Progenitor cell of endocrine pancreas (in vitro differentiated cells): ENCODE data around the gene KRT27. TPM values are rescaled to one million over a fixed set of nuclear protein-coding genes. Genes with fewer than 3 reads are reported as not detected.

ENCODE experiments used
- DNase-seq: peaks from one replicate; pipeline ENCODE4 v3.0.0; 2021; ENCODE audit warnings: low spot score; ENCODE audit not compliant: unreplicated experiment
- H3K27ac Mint-ChIP-seq: 2 replicates; pipeline ENCODE4 v1.8.0; 2021; ENCODE audit warnings: mild to moderate bottlenecking, moderate library complexity, mixed read lengths
- H3K27me3 Mint-ChIP-seq: 2 replicates; pipeline ENCODE4 v1.8.0; 2021; ENCODE audit warnings: mixed read lengths
- H3K36me3 Mint-ChIP-seq: 2 replicates; pipeline ENCODE4 v1.8.0; 2022; ENCODE audit warnings: mixed read lengths; ENCODE audit not compliant: insufficient read depth
- H3K4me1 Mint-ChIP-seq: 2 replicates; pipeline ENCODE4 v1.8.0; 2021; ENCODE audit warnings: low read depth, mixed read lengths
- H3K4me3 Mint-ChIP-seq: 2 replicates; pipeline ENCODE4 v1.8.0; 2021; ENCODE audit warnings: low read depth, mild to moderate bottlenecking, moderate library complexity, mixed read lengths
- H3K9me3 Mint-ChIP-seq: 2 replicates; pipeline ENCODE4 v1.8.0; 2021; ENCODE audit warnings: low read depth, mixed read lengths
- long read RNA-seq: library from polyadenylated mRNA; unstranded; transcript quantifications from one replicate; pipeline ENCODE4 v2.0.0, GENCODE V29; 2020
- total RNA-seq: library from RNA; stranded (reverse); gene quantifications from 2 replicates; pipeline ENCODE4 v1.2.1, GENCODE V29; 2021
- TF ChIP-seq, protein P1 (sequence below): fragments of 200-600 bp; sonication (generic); IDR thresholded peaks from one replicate; pipeline ENCODE4 v1.5.0; 2021; ENCODE audit warnings: antibody characterized with exemption, mild to moderate bottlenecking; ENCODE audit not compliant: unreplicated experiment

KRT27 gene, protein sequence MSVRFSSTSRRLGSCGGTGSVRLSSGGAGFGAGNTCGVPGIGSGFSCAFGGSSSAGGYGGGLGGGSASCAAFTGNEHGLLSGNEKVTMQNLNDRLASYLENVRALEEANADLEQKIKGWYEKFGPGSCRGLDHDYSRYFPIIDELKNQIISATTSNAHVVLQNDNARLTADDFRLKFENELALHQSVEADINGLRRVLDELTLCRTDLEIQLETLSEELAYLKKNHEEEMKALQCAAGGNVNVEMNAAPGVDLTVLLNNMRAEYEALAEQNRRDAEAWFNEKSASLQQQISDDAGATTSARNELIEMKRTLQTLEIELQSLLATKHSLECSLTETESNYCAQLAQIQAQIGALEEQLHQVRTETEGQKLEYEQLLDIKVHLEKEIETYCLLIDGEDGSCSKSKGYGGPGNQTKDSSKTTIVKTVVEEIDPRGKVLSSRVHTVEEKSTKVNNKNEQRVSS
- not detected in 2 replicates for total RNA-seq
- long read RNA-seq, result 0 reads

GRCh38 chr17:40782450-40782849 lies at the start of gene KRT27:
Gene KRT27, minus strand, starts transcription at chr17:40782550. Its CDS starts 57 bp downstream, at chr17:40782493.
- Mint-ChIP-seq H3K4me1 (no peaks in the 10 kb centered on the region), H3K27me3 (peaks cover 13% of the 10 kb centered on the region), H3K27ac (no peak within 1 kb of the TSS), H3K36me3 (no peaks in the 10 kb centered on the region), H3K4me3 (no peak within 1 kb of the TSS), H3K9me3 (no peaks in the 10 kb centered on the region)
- DNase-seq, result no peak
- TF ChIP-seq, protein P1, sequence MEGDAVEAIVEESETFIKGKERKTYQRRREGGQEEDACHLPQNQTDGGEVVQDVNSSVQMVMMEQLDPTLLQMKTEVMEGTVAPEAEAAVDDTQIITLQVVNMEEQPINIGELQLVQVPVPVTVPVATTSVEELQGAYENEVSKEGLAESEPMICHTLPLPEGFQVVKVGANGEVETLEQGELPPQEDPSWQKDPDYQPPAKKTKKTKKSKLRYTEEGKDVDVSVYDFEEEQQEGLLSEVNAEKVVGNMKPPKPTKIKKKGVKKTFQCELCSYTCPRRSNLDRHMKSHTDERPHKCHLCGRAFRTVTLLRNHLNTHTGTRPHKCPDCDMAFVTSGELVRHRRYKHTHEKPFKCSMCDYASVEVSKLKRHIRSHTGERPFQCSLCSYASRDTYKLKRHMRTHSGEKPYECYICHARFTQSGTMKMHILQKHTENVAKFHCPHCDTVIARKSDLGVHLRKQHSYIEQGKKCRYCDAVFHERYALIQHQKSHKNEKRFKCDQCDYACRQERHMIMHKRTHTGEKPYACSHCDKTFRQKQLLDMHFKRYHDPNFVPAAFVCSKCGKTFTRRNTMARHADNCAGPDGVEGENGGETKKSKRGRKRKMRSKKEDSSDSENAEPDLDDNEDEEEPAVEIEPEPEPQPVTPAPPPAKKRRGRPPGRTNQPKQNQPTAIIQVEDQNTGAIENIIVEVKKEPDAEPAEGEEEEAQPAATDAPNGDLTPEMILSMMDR, result no peak

GRCh38 chr17:40830085-40830776 lies 47.9 kb upstream of the KRT27 start:
- H3K4me3 Mint-ChIP-seq, result no peak overlapping the region
- peaks cover 3% of the 10 kb centered on the region for H3K36me3 Mint-ChIP-seq
- peaks cover 24% of the 10 kb centered on the region for H3K27me3 Mint-ChIP-seq
- DNase-seq, result no peak
- TF ChIP-seq, protein P1, result no peak
- H3K4me1 Mint-ChIP-seq, result no peaks in the 10 kb centered on the region
- H3K9me3 Mint-ChIP-seq, result peaks cover 4% of the 10 kb centered on the region
- H3K27ac Mint-ChIP-seq, result no peak overlapping the region

DNA sequence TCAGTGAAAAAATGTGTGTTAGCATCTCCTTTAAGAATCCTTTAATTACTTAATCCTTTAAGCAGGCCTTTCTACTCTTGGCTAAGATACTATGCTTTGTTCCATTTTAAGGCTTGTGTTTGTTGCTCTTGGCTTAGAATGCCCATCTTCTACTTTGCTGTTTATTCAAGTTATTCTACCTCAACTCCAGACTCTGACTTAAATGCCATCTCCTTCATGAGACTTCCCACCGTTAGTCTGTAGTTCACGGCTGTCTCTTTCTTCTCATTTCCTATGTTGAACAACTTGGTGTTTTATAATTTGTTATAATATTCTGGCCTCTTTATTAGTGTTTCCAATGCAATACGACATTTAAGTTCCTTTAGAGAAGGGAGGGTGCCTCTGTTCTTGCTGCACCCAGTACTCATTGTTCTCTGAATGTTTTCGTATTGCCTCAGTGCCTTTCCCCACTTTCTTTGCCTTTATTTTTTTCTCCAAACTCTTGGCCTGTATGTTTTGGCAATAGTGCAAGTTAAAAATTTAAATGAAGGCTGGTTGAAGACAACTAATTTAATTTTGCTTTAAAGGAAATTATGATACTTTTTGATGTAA lies 46.2 kb upstream of the KRT27 start:
- Mint-ChIP-seq H3K4me3 (no peak overlapping the region), H3K27ac (no peak overlapping the region), H3K4me1 (no peaks in the 10 kb centered on the region), H3K27me3 (peaks cover 33% of the 10 kb centered on the region), H3K9me3 (peaks cover 4% of the 10 kb centered on the region), H3K36me3 (no peaks in the 10 kb centered on the region)
- no peak for DNase-seq
- TF ChIP-seq, protein P1, result no peak

- Mint-ChIP-seq H3K4me1 (no peaks in the 10 kb centered on the region), H3K36me3 (no peaks in the 10 kb centered on the region), H3K4me3 (no peak overlapping the region), H3K27ac (no peak overlapping the region), H3K9me3 (peaks cover 4% of the 10 kb centered on the region), H3K27me3 (peaks cover 34% of the 10 kb centered on the region)
- TF ChIP-seq, protein P1, result no peak
- no peak for DNase-seq
These were observed 45.5 kb upstream of the KRT27 start for GRCh38 chr17:40827746-40828453.

- H3K27ac Mint-ChIP-seq, result no peak overlapping the region
- peaks cover 4% of the 10 kb centered on the region for H3K9me3 Mint-ChIP-seq
- peaks cover 34% of the 10 kb centered on the region for H3K27me3 Mint-ChIP-seq
- TF ChIP-seq, protein P1, result no peak
- no peaks in the 10 kb centered on the region for H3K36me3 Mint-ChIP-seq
- H3K4me1 Mint-ChIP-seq, result no peaks in the 10 kb centered on the region
- no peak overlapping the region for H3K4me3 Mint-ChIP-seq
- no peak for DNase-seq
These were observed 43.2 kb upstream of the KRT27 start for GRCh38 chr17:40825599-40825998.
